ENCODE measurements around the gene MYO18B.

The MYO18B gene

GRCh38 chr22:25712661-25713400, 29.2 kb upstream of the MYO18B start:
- no peak for TF ChIP-seq CTCF (IDR thresholded peaks at IDR 0.05; ENCODE audit: low read depth, low read length)
- no peak for DNase-seq (ENCODE audit: low read depth, low spot score)
- in situ Hi-C loops (cut with HindIII; ENCODE audit: low sequenced_read_pairs) = no loop called here
- H3K4me3 ChIP-seq (ENCODE audit: low read depth, low read length) = no peak overlapping the region

- no peak for DNase-seq (ENCODE audit: low read depth, low spot score)
- no peak overlapping the region for H3K4me3 ChIP-seq (ENCODE audit: low read depth, low read length)
- TF ChIP-seq CTCF (IDR thresholded peaks at IDR 0.05; ENCODE audit: low read depth, low read length) = no peak
- in situ Hi-C loops (cut with HindIII; ENCODE audit: low sequenced_read_pairs) = no loop called here
Measured at GRCh38 chr22:25714070-25714469, 27.9 kb upstream of the MYO18B start.

GRCh38 chr22:25714739-25715138, 27.2 kb upstream of the MYO18B start:
- no peak for DNase-seq (ENCODE audit: low read depth, low spot score)
- in situ Hi-C loops (cut with HindIII; ENCODE audit: low sequenced_read_pairs) = no loop called here
- no peak for TF ChIP-seq CTCF (IDR thresholded peaks at IDR 0.05; ENCODE audit: low read depth, low read length)
- H3K4me3 ChIP-seq (ENCODE audit: low read depth, low read length) = no peak overlapping the region

GRCh38 chr22:25716637-25717036, 25.4 kb upstream of the MYO18B start:
- in situ Hi-C loops (cut with HindIII; ENCODE audit: low sequenced_read_pairs) = no loop called here
- DNase-seq (ENCODE audit: low read depth, low spot score) = no peak
- TF ChIP-seq CTCF (IDR thresholded peaks at IDR 0.05; ENCODE audit: low read depth, low read length) = no peak
- no peak overlapping the region for H3K4me3 ChIP-seq (ENCODE audit: low read depth, low read length)

GRCh38 chr22:25718135-25718840, 23.7 kb upstream of the MYO18B start:
- TF ChIP-seq CTCF (IDR thresholded peaks at IDR 0.05; ENCODE audit: low read depth, low read length) = no peak
- DNase-seq (ENCODE audit: low read depth, low spot score) = no peak
- in situ Hi-C loops (cut with HindIII; ENCODE audit: low sequenced_read_pairs) = no loop called here

GRCh38 chr22:25722223-25722622, 19.8 kb upstream of the MYO18B start:
- in situ Hi-C loops (cut with HindIII; ENCODE audit: low sequenced_read_pairs) = no loop called here
- TF ChIP-seq CTCF (IDR thresholded peaks at IDR 0.05; ENCODE audit: low read depth, low read length) = no peak
- no peak for DNase-seq (ENCODE audit: low read depth, low spot score)
- no peak overlapping the region for H3K4me3 ChIP-seq (ENCODE audit: low read depth, low read length)

More at GRCh38 chr22:25718135-25718840, 23.7 kb upstream of the MYO18B start:
- no peak overlapping the region for H3K4me3 ChIP-seq (ENCODE audit: low read depth, low read length)

Measured in astrocyte of the spinal cord (primary cell).